ENCODE results near the gene IRF2BPL.
A peak's percentile ranks its signal among the peaks of the same experiment; 100 is the strongest.

IRF2BPL gene

GRCh38 chr14:77062261-77062660, 33.8 kb upstream of the IRF2BPL start:
- DNase-seq (no peak), ATAC-seq (replicated peaks) (no peak)
- no peak overlapping the region for H3K4me3 Mint-ChIP-seq
- no peaks in the 10 kb centered on the region for H3K9me3 Mint-ChIP-seq
- peaks cover 11 to 17% of the 10 kb centered on the region in 2 donors for H3K4me1 Mint-ChIP-seq
- H3K27ac Mint-ChIP-seq, result no peak overlapping the region
- H3K27me3 Mint-ChIP-seq, result no peaks in the 10 kb centered on the region
- H3K36me3 Mint-ChIP-seq, result no peaks in the 10 kb centered on the region

DNA sequence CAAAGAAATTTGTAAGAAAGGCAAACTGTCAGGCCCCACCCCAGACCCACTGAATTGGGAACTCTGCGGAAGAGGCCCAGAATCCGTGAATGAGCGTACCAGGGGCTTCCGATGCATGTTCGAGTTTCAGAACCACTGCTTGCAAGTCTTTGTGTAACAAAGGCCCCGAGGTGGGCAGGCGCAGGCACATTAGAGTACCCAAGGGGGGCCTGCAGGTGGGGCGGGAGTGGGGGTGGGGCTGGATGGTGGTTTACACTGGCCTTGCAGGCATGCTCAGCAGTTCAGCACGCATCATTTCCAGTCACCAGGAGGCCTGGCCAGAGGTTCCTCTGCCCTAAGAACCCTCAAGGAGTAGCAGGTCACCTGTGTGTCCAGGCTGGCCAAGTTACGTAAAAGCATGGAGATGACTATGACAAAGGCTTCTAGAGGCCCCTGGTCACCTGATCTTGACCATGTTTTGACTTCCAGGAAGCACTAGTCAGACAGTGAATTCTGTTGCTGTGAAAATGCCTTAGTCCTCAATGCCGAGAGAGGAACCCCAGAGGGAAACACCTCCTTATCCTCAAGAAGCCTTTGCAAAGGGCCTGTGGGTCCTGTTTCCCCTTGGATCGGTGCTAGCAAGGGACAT, 33.2 kb upstream of the IRF2BPL start:
- H3K36me3 Mint-ChIP-seq, result no peaks in the 10 kb centered on the region
- peaks cover 11 to 17% of the 10 kb centered on the region in 2 donors for H3K4me1 Mint-ChIP-seq
- ATAC-seq (replicated peaks), result no peak
- DNase-seq, result no peak
- no peaks in the 10 kb centered on the region for H3K27me3 Mint-ChIP-seq
- no peak overlapping the region for H3K27ac Mint-ChIP-seq
- no peak overlapping the region for H3K4me3 Mint-ChIP-seq
- H3K9me3 Mint-ChIP-seq, result no peaks in the 10 kb centered on the region

GRCh38 chr14:77059276-77059915, 30.9 kb upstream of the IRF2BPL start:
- Mint-ChIP-seq H3K9me3 (no peaks in the 10 kb centered on the region), H3K27me3 (no peaks in the 10 kb centered on the region), H3K4me1 (peaks cover 0 to 3% of the 10 kb centered on the region in 2 donors), H3K27ac (no peak overlapping the region), H3K36me3 (no peaks in the 10 kb centered on the region), H3K4me3 (no peak overlapping the region)
- ATAC-seq (replicated peaks), result no peak
- DNase-seq, result no peak

- Mint-ChIP-seq H3K36me3 (no peaks in the 10 kb centered on the region), H3K27ac (no peak overlapping the region), H3K4me1 (peaks cover 0 to 2% of the 10 kb centered on the region in 2 donors), H3K4me3 (no peak overlapping the region), H3K27me3 (no peaks in the 10 kb centered on the region), H3K9me3 (no peaks in the 10 kb centered on the region)
- ATAC-seq (replicated peaks) (no peak), DNase-seq (no peak)
Measured at GRCh38 chr14:77058785-77059184, 30.3 kb upstream of the IRF2BPL start.

GRCh38 chr14:77058117-77058516, 29.6 kb upstream of the IRF2BPL start:
- DNase-seq, result no peak
- H3K4me1 Mint-ChIP-seq, result peaks cover 3 to 5% of the 10 kb centered on the region in 2 donors
- H3K4me3 Mint-ChIP-seq, result no peak overlapping the region
- H3K9me3 Mint-ChIP-seq, result no peaks in the 10 kb centered on the region
- no peak for ATAC-seq (replicated peaks)
- no peaks in the 10 kb centered on the region for H3K27me3 Mint-ChIP-seq
- H3K36me3 Mint-ChIP-seq, result no peaks in the 10 kb centered on the region
- H3K27ac Mint-ChIP-seq, result no peak overlapping the region

DNA sequence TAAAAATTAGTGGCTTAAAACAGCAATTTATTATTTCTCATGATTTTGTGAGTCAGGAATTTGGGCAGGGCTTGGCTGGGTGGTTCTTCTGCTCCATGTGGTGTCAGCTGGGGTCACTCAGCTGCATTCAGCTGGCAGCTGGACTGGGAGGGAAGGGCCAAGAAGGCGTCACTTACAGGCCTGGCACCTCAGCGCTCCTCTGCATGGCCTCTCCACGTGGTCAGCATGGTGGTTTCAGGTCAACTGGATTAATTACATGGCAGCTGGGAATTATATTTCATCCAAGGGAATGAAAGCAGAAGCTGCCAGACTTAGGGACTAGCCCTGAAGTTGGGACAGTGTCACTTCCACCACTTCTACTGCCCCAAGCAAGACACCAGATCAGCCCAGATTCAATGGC, 27.5 kb upstream of the IRF2BPL start:
- no peak for ATAC-seq (replicated peaks)
- no peak for DNase-seq
- no peak overlapping the region for H3K27ac Mint-ChIP-seq
- H3K4me3 Mint-ChIP-seq, result no peak overlapping the region
- no peaks in the 10 kb centered on the region for H3K27me3 Mint-ChIP-seq
- no peaks in the 10 kb centered on the region for H3K36me3 Mint-ChIP-seq
- H3K9me3 Mint-ChIP-seq, result no peaks in the 10 kb centered on the region
- peaks cover 13 to 15% of the 10 kb centered on the region in 2 donors for H3K4me1 Mint-ChIP-seq

GRCh38 chr14:77055306-77055705, 26.8 kb upstream of the IRF2BPL start:
- H3K27ac Mint-ChIP-seq, result no peak overlapping the region
- no peak overlapping the region for H3K4me3 Mint-ChIP-seq
- no peaks in the 10 kb centered on the region for H3K36me3 Mint-ChIP-seq
- DNase-seq, result no peak
- no peak for ATAC-seq (replicated peaks)
- no peaks in the 10 kb centered on the region for H3K9me3 Mint-ChIP-seq
- H3K27me3 Mint-ChIP-seq, result no peaks in the 10 kb centered on the region
- H3K4me1 Mint-ChIP-seq, result peaks cover 13 to 15% of the 10 kb centered on the region in 2 donors

GRCh38 chr14:77053046-77053841, 24.7 kb upstream of the IRF2BPL start:
- H3K36me3 Mint-ChIP-seq, result no peaks in the 10 kb centered on the region
- no peak overlapping the region for H3K27ac Mint-ChIP-seq
- DNase-seq (peak; percentile 51), ATAC-seq (replicated peaks) (peak; percentile 85 to 90)
- H3K4me3 Mint-ChIP-seq, result no peak overlapping the region
- H3K4me1 Mint-ChIP-seq, result peaks cover 13 to 15% of the 10 kb centered on the region in 2 donors
- H3K27me3 Mint-ChIP-seq, result no peaks in the 10 kb centered on the region
- no peaks in the 10 kb centered on the region for H3K9me3 Mint-ChIP-seq

DNA sequence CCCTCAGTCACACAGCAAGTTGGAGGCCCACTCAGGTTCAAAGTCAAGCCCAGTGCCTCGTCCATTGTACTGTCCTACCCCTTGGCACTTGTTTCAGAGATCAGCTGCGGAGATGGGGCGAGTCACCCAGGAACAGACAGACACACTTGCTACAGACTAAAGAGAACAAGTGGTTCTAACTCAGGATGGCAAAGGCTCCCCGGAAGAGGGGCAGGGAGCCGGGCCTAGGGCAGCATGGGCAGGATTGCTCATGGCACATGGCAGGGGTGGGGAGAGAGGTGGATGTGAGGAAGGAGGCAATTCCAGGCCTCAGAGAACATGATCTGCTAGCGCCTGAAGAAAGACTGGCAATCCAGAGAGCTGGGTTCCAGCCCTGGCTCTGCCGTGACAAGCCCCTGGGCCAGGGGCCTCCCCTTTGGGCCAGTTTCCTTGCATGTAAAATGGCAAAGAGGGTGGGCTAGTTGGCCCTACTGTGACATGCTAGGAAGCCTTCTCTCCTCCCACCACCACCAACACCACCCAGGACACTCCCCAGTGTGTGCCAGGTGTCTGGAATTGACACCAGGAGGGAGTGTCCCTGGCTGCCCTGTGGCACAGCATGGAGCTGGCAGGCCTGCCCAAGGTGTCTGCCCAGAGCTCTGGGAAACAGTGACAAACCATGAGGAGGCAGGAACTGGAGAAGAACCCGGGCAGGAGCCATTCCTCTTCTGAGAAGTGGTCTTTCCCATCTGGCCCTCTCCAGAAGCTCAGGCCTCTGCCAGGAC, 24.0 kb upstream of the IRF2BPL start:
- peak; percentile 71 to 73 for ATAC-seq (replicated peaks)
- no peak for DNase-seq
- Mint-ChIP-seq H3K27me3 (no peaks in the 10 kb centered on the region), H3K9me3 (no peaks in the 10 kb centered on the region), H3K4me3 (no peak overlapping the region), H3K27ac (peak overlapping the region; percentile 81), H3K36me3 (no peaks in the 10 kb centered on the region), H3K4me1 (peaks cover 13 to 15% of the 10 kb centered on the region in 2 donors)

DNA sequence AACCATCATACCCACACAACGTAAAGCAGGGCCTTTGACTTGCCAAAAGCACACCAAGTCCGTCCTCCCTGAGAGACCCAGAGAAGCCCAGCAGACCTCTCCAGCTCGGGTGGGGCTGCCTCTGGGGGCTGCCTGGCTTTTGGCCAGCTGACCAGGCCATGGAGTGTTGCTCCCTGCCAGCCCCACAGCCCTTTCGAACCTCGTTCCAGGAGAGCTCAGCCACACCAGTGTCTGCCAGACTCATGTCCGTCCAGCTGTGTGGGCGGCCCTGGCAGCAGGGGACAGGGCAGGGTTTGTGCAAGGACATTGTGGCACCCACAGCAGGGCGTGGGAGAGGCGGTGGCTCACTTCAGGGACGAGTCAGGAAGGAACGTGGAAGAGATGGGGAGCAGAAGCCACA, 22.6 kb upstream of the IRF2BPL start:
- no peak for DNase-seq
- Mint-ChIP-seq H3K27ac (no peak overlapping the region), H3K36me3 (no peaks in the 10 kb centered on the region), H3K4me1 (peaks cover 13 to 15% of the 10 kb centered on the region in 2 donors), H3K27me3 (no peaks in the 10 kb centered on the region), H3K9me3 (no peaks in the 10 kb centered on the region), H3K4me3 (no peak overlapping the region)
- no peak for ATAC-seq (replicated peaks)

- ATAC-seq (replicated peaks) (no peak), DNase-seq (no peak)
- Mint-ChIP-seq H3K9me3 (no peaks in the 10 kb centered on the region), H3K4me3 (no peak overlapping the region), H3K36me3 (no peaks in the 10 kb centered on the region), H3K27ac (no peak overlapping the region), H3K27me3 (no peaks in the 10 kb centered on the region), H3K4me1 (peaks cover 17 to 23% of the 10 kb centered on the region in 2 donors)
Measured at GRCh38 chr14:77046721-77047120, 18.2 kb upstream of the IRF2BPL start.

- H3K4me1 Mint-ChIP-seq, result peaks cover 24 to 36% of the 10 kb centered on the region in 2 donors
- no peak overlapping the region for H3K27ac Mint-ChIP-seq
- no peak overlapping the region for H3K4me3 Mint-ChIP-seq
- no peak for ATAC-seq (replicated peaks)
- no peaks in the 10 kb centered on the region for H3K36me3 Mint-ChIP-seq
- H3K27me3 Mint-ChIP-seq, result no peaks in the 10 kb centered on the region
- no peaks in the 10 kb centered on the region for H3K9me3 Mint-ChIP-seq
- no peak for DNase-seq
Measured at GRCh38 chr14:77045238-77046162, 17.0 kb upstream of the IRF2BPL start.

DNA sequence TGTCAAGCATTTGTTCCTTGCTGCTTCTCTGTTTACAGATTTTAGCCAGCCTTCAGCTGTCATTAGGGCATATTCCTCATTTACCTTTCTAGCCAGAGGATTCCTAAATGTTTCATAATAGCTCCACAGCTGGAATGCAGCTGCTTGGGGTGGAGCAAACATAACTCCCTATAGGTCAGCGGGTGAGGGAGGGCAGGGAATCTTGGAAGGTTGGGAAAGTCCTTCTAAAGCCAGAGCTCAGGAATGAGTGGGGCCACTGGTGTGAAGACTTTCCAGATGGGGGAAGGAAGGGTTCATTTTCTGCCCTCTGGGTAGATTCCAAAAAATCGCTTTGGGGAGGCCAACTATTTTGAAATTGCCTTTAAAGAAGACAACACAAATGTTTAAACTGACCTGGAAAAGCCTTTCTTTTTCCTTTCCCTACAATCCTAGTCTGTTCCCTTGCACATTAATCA, 16.3 kb upstream of the IRF2BPL start:
- ATAC-seq (replicated peaks), result no peak
- Mint-ChIP-seq H3K9me3 (no peaks in the 10 kb centered on the region), H3K36me3 (no peaks in the 10 kb centered on the region), H3K4me1 (peaks cover 26 to 40% of the 10 kb centered on the region in 2 donors), H3K27me3 (no peaks in the 10 kb centered on the region), H3K4me3 (no peak overlapping the region), H3K27ac (no peak overlapping the region)
- no peak for DNase-seq
